Measurements from ENCODE around the gene MYH14.

MYH14 gene

GRCh38 chr19:50268041-50268440 is 64.6 kb downstream of the MYH14 start:
- no peaks in the 10 kb centered on the region for H3K27me3 ChIP-seq (ENCODE audit: low read length)
- no peaks in the 10 kb centered on the region for H3K9me2 ChIP-seq (replicated peaks; ENCODE audit: insufficient read depth, low read length)
- no peaks in the 10 kb centered on the region for H3K36me3 ChIP-seq (ENCODE audit: low read length)
- H4K20me1 ChIP-seq (ENCODE audit: low read depth, low read length) = no peaks in the 10 kb centered on the region
- no peak overlapping the region for H3K4me3 ChIP-seq (ENCODE audit: insufficient read depth, low read length, poor library complexity, severe bottlenecking)
- no peak overlapping the region for H3K4me2 ChIP-seq (ENCODE audit: low read depth, low read length, poor library complexity, severe bottlenecking)
- no peak overlapping the region for H3K27ac ChIP-seq (ENCODE audit: low read depth, low read length)
- H3K9me3 ChIP-seq (ENCODE audit: insufficient read depth, low read length) = no peaks in the 10 kb centered on the region
- no peak for TF ChIP-seq EZH2phosphoT487 (conservative IDR thresholded peaks at IDR 0.05; ENCODE audit: low read length)
- no peak for TF ChIP-seq CTCF (IDR thresholded peaks at IDR 0.05; ENCODE audit: insufficient read depth, low read length, poor library complexity, severe bottlenecking)
- no peaks in the 10 kb centered on the region for H3K79me2 ChIP-seq (ENCODE audit: insufficient read depth, low read length)
- H3K9ac ChIP-seq (ENCODE audit: low read length) = no peak overlapping the region
- H2AFZ ChIP-seq (ENCODE audit: low read depth, low read length, severe bottlenecking) = no peak overlapping the region
- no peaks in the 10 kb centered on the region for H3F3A ChIP-seq (ENCODE audit: insufficient read depth)

GRCh38 chr19:50268501-50268900 is 65.1 kb downstream of the MYH14 start:
- no peaks in the 10 kb centered on the region for H3K27me3 ChIP-seq (ENCODE audit: low read length)
- no peaks in the 10 kb centered on the region for H4K20me1 ChIP-seq (ENCODE audit: low read depth, low read length)
- no peaks in the 10 kb centered on the region for H3K79me2 ChIP-seq (ENCODE audit: insufficient read depth, low read length)
- no peak overlapping the region for H2AFZ ChIP-seq (ENCODE audit: low read depth, low read length, severe bottlenecking)
- no peaks in the 10 kb centered on the region for H3F3A ChIP-seq (ENCODE audit: insufficient read depth)
- no peaks in the 10 kb centered on the region for H3K36me3 ChIP-seq (ENCODE audit: low read length)
- no peaks in the 10 kb centered on the region for H3K9me3 ChIP-seq (ENCODE audit: insufficient read depth, low read length)
- no peak for TF ChIP-seq CTCF (IDR thresholded peaks at IDR 0.05; ENCODE audit: insufficient read depth, low read length, poor library complexity, severe bottlenecking)
- H3K9ac ChIP-seq (ENCODE audit: low read length) = no peak overlapping the region
- H3K27ac ChIP-seq (ENCODE audit: low read depth, low read length) = no peak overlapping the region
- no peak overlapping the region for H3K4me3 ChIP-seq (ENCODE audit: insufficient read depth, low read length, poor library complexity, severe bottlenecking)
- H3K9me2 ChIP-seq (replicated peaks; ENCODE audit: insufficient read depth, low read length) = no peaks in the 10 kb centered on the region
- H3K4me2 ChIP-seq (ENCODE audit: low read depth, low read length, poor library complexity, severe bottlenecking) = no peak overlapping the region

GRCh38 chr19:50269653-50270052 is 66.2 kb downstream of the MYH14 start:
- Histone ChIP-seq H3K4me2 (ENCODE audit: low read depth, low read length, poor library complexity, severe bottlenecking) (no peak overlapping the region), H3F3A (ENCODE audit: insufficient read depth) (no peaks in the 10 kb centered on the region), H3K27ac (ENCODE audit: low read depth, low read length) (no peak overlapping the region), H4K20me1 (ENCODE audit: low read depth, low read length) (no peaks in the 10 kb centered on the region), H3K79me2 (ENCODE audit: insufficient read depth, low read length) (no peaks in the 10 kb centered on the region), H3K9me2 (replicated peaks; ENCODE audit: insufficient read depth, low read length) (no peaks in the 10 kb centered on the region), H2AFZ (ENCODE audit: low read depth, low read length, severe bottlenecking) (no peak overlapping the region), H3K27me3 (ENCODE audit: low read length) (no peaks in the 10 kb centered on the region), H3K4me3 (ENCODE audit: insufficient read depth, low read length, poor library complexity, severe bottlenecking) (no peak overlapping the region), H3K36me3 (ENCODE audit: low read length) (no peaks in the 10 kb centered on the region), H3K9ac (ENCODE audit: low read length) (no peak overlapping the region), H3K9me3 (ENCODE audit: insufficient read depth, low read length) (no peaks in the 10 kb centered on the region)
- TF ChIP-seq EZH2phosphoT487 (conservative IDR thresholded peaks at IDR 0.05; ENCODE audit: low read length) = no peak
- TF ChIP-seq CTCF (IDR thresholded peaks at IDR 0.05; ENCODE audit: insufficient read depth, low read length, poor library complexity, severe bottlenecking) = no peak
